Suprapubic skin (tissue), 4 donors: ENCODE data around the gene COL16A1. TPM values are rescaled to one million over a fixed set of nuclear protein-coding genes. Genes with fewer than 3 reads are reported as not detected.

Experiments
- DNase-seq, 2 donors: peaks; one replicate each; pipeline ENCODE4 v3.0.0-alpha.2; 2019; ENCODE audit warnings: low spot score in 2 of 2
- H3K27ac ChIP-seq: fragments of 200-600 bp; sonication (generic); one replicate; pipeline ENCODE4 v1.5.1; 2019
- H3K27me3 ChIP-seq: fragments of 200-600 bp; sonication (generic); one replicate; pipeline ENCODE4 v1.5.1; 2019
- H3K36me3 ChIP-seq: fragments of 200-600 bp; sonication (generic); one replicate; pipeline ENCODE4 v1.5.1; 2019
- H3K4me1 ChIP-seq: fragments of 200-600 bp; sonication (generic); one replicate; pipeline ENCODE4 v1.5.1; 2019
- H3K4me3 ChIP-seq: fragments of 200-600 bp; sonication (generic); one replicate; pipeline ENCODE4 v1.5.1; 2019; ENCODE audit warnings: mild to moderate bottlenecking
- H3K9me3 ChIP-seq: fragments of 200-600 bp; sonication (generic); one replicate; pipeline ENCODE4 v1.5.1; 2019
- CTCF ChIP-seq, 2 donors: fragments of 200-600 bp in 1 of 2; fragments of 450-650 bp in 1 of 2; sonication (generic) in 1 of 2; IDR thresholded peaks; one replicate each; pipeline ENCODE4 v1.5.1; 2016 to 2019; ENCODE audit warnings: antibody characterized with exemption in 2 of 2, mild to moderate bottlenecking in 1 of 2, moderate library complexity in 1 of 2
- EP300 ChIP-seq: sonication (generic); formaldehyde crosslinking; IDR thresholded peaks from one replicate; pipeline ENCODE4 v1.6.1; 2017; ENCODE audit warnings: antibody characterized with exemption
- POLR2A ChIP-seq, 2 donors: fragments of 450-650 bp; IDR thresholded peaks; one replicate each; pipeline ENCODE4 v1.6.1; 2017; ENCODE audit warnings: antibody characterized with exemption in 2 of 2, mild to moderate bottlenecking in 2 of 2, moderate library complexity in 2 of 2
- POLR2AphosphoS5 ChIP-seq, 3 donors: sonication (generic); formaldehyde crosslinking; IDR thresholded peaks; one replicate each; pipeline ENCODE4 v1.6.1; 2017; ENCODE audit warnings: antibody characterized with exemption in 3 of 3
- WGBS: methylation state at CpG from one replicate; pipeline ENCODE4 v1.1.5; 2018; 5-methylcytosine and 5-hydroxymethylcytosine counted together
- total RNA-seq, 4 donors: library from RNA; depleted of rRNA; stranded (reverse); fragments of >200 nt; gene quantifications; one replicate each; pipeline ENCODE4 v1.1.0, GENCODE V29; 2016

The COL16A1 gene
- total RNA-seq, 4 donors from 2014 or later, result 41.6 to 188 (median 93.1) TPM

GRCh38 chr1:31632649-31633048 is 71.2 kb downstream of the COL16A1 start:
- H3K27me3 ChIP-seq, result no peaks in the 10 kb centered on the region
- peaks cover 63% of the 10 kb centered on the region for H3K36me3 ChIP-seq
- TF ChIP-seq EP300 (no peak), POLR2AphosphoS5 (IDR thresholded peaks at IDR 0.05) (no peak), POLR2A (IDR thresholded peaks at IDR 0.05) (no peak), CTCF (IDR thresholded peaks at IDR 0.05) (no peak)
- H3K4me3 ChIP-seq, result no peak overlapping the region
- H3K27ac ChIP-seq, result no peak overlapping the region
- H3K4me1 ChIP-seq, result peaks cover 30% of the 10 kb centered on the region
- H3K9me3 ChIP-seq, result no peaks in the 10 kb centered on the region
- no peak for DNase-seq
- 100% methylated on average over 3 of the region's 3 CpGs for WGBS

- whole genome bisulfite sequencing, result 89% methylated on average over 6 of the region's 6 CpGs
- TF ChIP-seq POLR2AphosphoS5 (IDR thresholded peaks at IDR 0.05), result no peak
- TF ChIP-seq CTCF (IDR thresholded peaks at IDR 0.05), result no peak
- no peak for TF ChIP-seq POLR2A (IDR thresholded peaks at IDR 0.05)
- no peak for TF ChIP-seq EP300
- Histone ChIP-seq H3K27me3 (no peaks in the 10 kb centered on the region), H3K9me3 (no peaks in the 10 kb centered on the region), H3K4me1 (peaks cover 25% of the 10 kb centered on the region), H3K4me3 (no peak overlapping the region), H3K36me3 (peaks cover 55% of the 10 kb centered on the region), H3K27ac (no peak overlapping the region)
- DNase-seq, result no peak
Observed at GRCh38 chr1:31628931-31629556, 74.8 kb downstream of the COL16A1 start.

- no peaks in the 10 kb centered on the region for H3K9me3 ChIP-seq
- H3K27ac ChIP-seq, result peak overlapping the region; percentile 65
- no peak overlapping the region for H3K4me3 ChIP-seq
- peaks cover 51% of the 10 kb centered on the region for H3K36me3 ChIP-seq
- 52% methylated on average over 10 of the region's 11 CpGs for WGBS
- H3K4me1 ChIP-seq, result peaks cover 25% of the 10 kb centered on the region
- DNase-seq, result no peak
- no peaks in the 10 kb centered on the region for H3K27me3 ChIP-seq
- TF ChIP-seq POLR2A (IDR thresholded peaks at IDR 0.05) (no peak), POLR2AphosphoS5 (IDR thresholded peaks at IDR 0.05) (no peak), EP300 (no peak), CTCF (IDR thresholded peaks at IDR 0.05) (no peak)
Observed at GRCh38 chr1:31627930-31628559, 75.8 kb downstream of the COL16A1 start.

GRCh38 chr1:31627301-31627929 is 76.4 kb downstream of the COL16A1 start:
- Histone ChIP-seq H3K9me3 (no peaks in the 10 kb centered on the region), H3K27me3 (no peaks in the 10 kb centered on the region), H3K4me1 (peaks cover 25% of the 10 kb centered on the region), H3K36me3 (peaks cover 44% of the 10 kb centered on the region), H3K27ac (peak overlapping the region; percentile 65), H3K4me3 (no peak overlapping the region)
- 29% methylated on average over 11 of the region's 13 CpGs for WGBS
- no peak for DNase-seq
- TF ChIP-seq POLR2AphosphoS5 (IDR thresholded peaks at IDR 0.05) (no peak), POLR2A (IDR thresholded peaks at IDR 0.05) (no peak), CTCF (IDR thresholded peaks at IDR 0.05) (no peak), EP300 (no peak)
